ENCODE data around the gene CNTFR.
"Not testable (repeated sequence)": the region's sequence is repeated elsewhere in the genome, so short reads cannot be mapped to it uniquely, and the experiment has no call there.

Gene CNTFR

GRCh38 chr9:34555002-34555348 is 34.5 kb downstream of the CNTFR start:
- no peak for DNase-seq (ENCODE audit: low read depth)

- no peak for DNase-seq (ENCODE audit: low read depth)
Measured at GRCh38 chr9:34554211-34555001, 35.1 kb downstream of the CNTFR start.

GRCh38 chr9:34553511-34554021 is 36.0 kb downstream of the CNTFR start:
- DNase-seq (ENCODE audit: low read depth): no peak

GRCh38 chr9:34552986-34553385 is 36.5 kb downstream of the CNTFR start:
- no peak for DNase-seq (ENCODE audit: low read depth)

- no peak for DNase-seq (ENCODE audit: low read depth)
Measured at GRCh38 chr9:34552606-34552981, 36.9 kb downstream of the CNTFR start.

- no peak for DNase-seq (ENCODE audit: low read depth)
Measured at GRCh38 chr9:34551751-34552605, 37.5 kb downstream of the CNTFR start.

GRCh38 chr9:34550681-34551270 is 38.7 kb downstream of the CNTFR start:
- DNase-seq (ENCODE audit: low read depth): no peak

GRCh38 chr9:34550016-34550680 is 39.4 kb downstream of the CNTFR start:
- DNase-seq (ENCODE audit: low read depth): no peak

GRCh38 chr9:34549407-34549732 is 40.2 kb downstream of the CNTFR start:
- no peak for DNase-seq (ENCODE audit: low read depth)

- no peak for DNase-seq (ENCODE audit: low read depth)
Measured at GRCh38 chr9:34547960-34548611, 41.4 kb downstream of the CNTFR start.

GRCh38 chr9:34546834-34547827 is 42.4 kb downstream of the CNTFR start:
- DNase-seq (ENCODE audit: low read depth): no peak

- no peak for DNase-seq (ENCODE audit: low read depth)
Measured at GRCh38 chr9:34546102-34546833, 43.3 kb downstream of the CNTFR start.

- DNase-seq (ENCODE audit: low read depth): no peak
Measured at GRCh38 chr9:34545497-34545896, 44.0 kb downstream of the CNTFR start.

GRCh38 chr9:34544035-34544434 is 45.5 kb downstream of the CNTFR start:
- DNase-seq (ENCODE audit: low read depth): no peak

GRCh38 chr9:34541540-34541939 is 48.0 kb downstream of the CNTFR start:
- DNase-seq (ENCODE audit: low read depth): no peak

- DNase-seq (ENCODE audit: low read depth): peak; percentile 35
Measured at GRCh38 chr9:34540827-34541226, 48.7 kb downstream of the CNTFR start.

- no peak for DNase-seq (ENCODE audit: low read depth)
Measured at GRCh38 chr9:34536685-34537084, 52.8 kb downstream of the CNTFR start.

- not testable (repeated sequence) for DNase-seq (ENCODE audit: low read depth)
Measured at GRCh38 chr9:34532041-34532440, 57.5 kb downstream of the CNTFR start.

- no peak for DNase-seq (ENCODE audit: low read depth)
Measured at GRCh38 chr9:34526026-34526425, 63.5 kb downstream of the CNTFR start.

- DNase-seq (ENCODE audit: low read depth): no peak
Measured at GRCh38 chr9:34524349-34524748, 65.2 kb downstream of the CNTFR start.

Data from HS-5 (cell line).